GM10266 (cell line): Measurements from ENCODE around the gene PFN4.

ENCODE experiments used
- DNase-seq: peaks from one replicate; pipeline ENCODE4 v3.0.0; 2012; ENCODE audit errors: extremely low spot score
- TF ChIP-seq, protein P1 (sequence below): IDR thresholded peaks from 2 replicates; pipeline ENCODE4 v1.5.1; 2012; ENCODE audit warnings: mild to moderate bottlenecking, low read depth; ENCODE audit not compliant: control insufficient read depth, insufficient read depth; ENCODE audit errors: missing control alignments

Gene PFN4, protein sequence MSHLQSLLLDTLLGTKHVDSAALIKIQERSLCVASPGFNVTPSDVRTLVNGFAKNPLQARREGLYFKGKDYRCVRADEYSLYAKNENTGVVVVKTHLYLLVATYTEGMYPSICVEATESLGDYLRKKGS

DNA sequence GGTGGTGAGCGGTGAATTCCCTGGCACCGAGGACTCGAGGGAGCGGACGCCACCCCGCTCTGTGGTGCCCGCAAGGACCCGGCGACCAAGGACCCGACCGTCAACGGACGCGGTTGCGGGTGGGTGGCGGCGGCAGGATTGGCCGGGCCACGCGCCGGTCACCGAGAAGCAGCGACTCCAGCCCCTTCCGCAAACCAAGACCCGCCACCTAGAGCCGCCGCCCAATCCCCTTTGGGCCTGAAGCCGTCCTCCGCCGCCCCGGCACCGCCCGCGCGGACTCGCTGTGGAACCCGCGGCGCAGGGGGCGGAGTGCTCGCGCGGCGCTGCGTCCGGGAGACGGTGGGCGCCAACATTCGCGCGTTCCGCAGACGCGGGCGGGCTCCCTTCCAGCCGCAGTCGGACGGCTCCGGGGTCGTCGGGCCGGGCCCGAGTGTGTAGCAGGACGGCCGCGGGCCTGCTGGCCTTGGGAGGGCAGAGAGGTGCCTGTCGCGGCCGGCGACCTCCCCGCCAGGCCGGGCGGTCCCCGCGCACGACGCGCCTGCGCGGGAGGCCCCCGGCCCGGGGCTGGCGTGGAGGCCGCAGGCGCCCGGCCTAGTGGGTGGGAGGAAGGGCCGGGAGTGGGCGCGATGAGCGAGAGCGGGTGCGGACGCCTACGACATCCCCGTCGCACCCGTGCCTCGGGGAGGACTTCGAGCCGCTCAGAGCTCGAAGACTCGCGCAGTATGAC lies at the start of gene PFN4, which contains the start of gene FAM228B:
PFN4 (minus strand) TSS at position 140 of the 727 bp plus-strand sequence. CDS start 799 bp downstream, outside the sequence.
FAM228B (plus strand) TSS at position 275 of the 727 bp plus-strand sequence. CDS start 893 bp downstream, outside the sequence.
- TF ChIP-seq, protein P1, sequence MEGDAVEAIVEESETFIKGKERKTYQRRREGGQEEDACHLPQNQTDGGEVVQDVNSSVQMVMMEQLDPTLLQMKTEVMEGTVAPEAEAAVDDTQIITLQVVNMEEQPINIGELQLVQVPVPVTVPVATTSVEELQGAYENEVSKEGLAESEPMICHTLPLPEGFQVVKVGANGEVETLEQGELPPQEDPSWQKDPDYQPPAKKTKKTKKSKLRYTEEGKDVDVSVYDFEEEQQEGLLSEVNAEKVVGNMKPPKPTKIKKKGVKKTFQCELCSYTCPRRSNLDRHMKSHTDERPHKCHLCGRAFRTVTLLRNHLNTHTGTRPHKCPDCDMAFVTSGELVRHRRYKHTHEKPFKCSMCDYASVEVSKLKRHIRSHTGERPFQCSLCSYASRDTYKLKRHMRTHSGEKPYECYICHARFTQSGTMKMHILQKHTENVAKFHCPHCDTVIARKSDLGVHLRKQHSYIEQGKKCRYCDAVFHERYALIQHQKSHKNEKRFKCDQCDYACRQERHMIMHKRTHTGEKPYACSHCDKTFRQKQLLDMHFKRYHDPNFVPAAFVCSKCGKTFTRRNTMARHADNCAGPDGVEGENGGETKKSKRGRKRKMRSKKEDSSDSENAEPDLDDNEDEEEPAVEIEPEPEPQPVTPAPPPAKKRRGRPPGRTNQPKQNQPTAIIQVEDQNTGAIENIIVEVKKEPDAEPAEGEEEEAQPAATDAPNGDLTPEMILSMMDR = no peak
- DNase-seq = peak; percentile 96

DNA sequence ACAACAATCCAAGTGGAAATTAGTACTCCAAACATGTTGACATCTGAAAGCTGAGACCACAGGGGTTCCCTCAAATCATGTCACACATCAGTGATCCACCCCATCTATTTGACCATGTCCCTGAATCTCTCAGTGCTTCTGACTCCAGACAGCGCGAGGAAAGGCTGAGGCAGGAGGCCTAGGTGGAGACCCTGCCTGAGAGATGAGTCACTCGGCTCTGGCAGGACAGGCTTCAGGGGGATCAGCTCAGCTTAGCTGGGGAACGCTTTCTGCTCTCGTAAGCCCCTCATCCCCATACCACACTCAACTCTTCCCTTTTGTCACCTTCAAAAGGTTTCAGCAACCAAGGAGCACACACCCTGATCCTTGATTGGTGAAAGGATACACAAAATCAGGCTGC lies 45.9 kb upstream of the PFN4 start:
- no peak for DNase-seq
- TF ChIP-seq, protein P1 = no peak

DNA sequence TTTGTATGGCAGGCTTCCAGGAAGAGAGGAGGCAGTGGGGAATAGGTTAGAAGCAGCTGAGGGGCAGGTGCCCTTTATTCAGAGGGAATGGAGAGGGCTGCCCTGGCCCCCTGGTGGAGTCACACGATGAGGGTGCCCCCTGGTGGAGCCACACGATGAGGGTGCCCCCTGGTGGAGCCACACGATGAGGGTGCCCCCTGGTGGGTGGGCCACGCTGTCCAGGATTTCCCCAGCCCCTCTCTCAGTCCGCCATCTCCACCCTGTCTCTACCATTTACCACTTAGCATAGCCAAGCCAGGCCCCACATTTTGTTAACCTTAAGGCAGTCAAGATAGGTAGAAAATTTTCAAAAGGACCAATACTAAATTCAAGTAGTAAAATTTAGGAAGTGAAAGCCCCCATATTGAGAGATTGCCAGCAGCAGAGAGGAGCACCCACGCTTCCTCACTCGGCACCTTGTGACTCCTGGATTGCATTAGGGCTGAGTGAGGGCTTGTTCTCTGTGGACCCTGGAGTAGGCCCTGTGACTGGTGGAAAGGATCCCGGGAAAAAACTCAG lies 41.4 kb upstream of the PFN4 start:
- peak; percentile 74 for DNase-seq
- TF ChIP-seq, protein P1 = peak; percentile 75

DNA sequence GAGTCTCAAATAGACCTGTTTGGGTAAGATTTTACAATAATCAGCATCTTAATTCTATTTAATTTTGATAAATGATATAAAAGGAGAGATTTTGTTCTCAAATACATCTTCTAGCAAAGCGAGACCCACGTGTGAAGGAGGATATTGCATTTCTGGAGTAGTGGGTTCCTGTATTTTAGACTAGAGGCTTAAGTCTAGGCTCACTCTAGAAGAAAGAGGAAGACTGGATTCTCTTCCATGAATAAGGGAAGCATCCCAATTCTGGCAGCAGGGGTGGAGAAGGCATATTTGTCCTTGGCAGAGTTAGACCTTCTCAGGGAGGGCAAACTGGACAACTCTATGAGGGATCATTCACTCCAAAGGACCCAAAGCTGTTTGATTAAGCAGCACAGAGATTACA lies 40.5 kb upstream of the PFN4 start:
- DNase-seq = no peak
- TF ChIP-seq, protein P1 = no peak

DNA sequence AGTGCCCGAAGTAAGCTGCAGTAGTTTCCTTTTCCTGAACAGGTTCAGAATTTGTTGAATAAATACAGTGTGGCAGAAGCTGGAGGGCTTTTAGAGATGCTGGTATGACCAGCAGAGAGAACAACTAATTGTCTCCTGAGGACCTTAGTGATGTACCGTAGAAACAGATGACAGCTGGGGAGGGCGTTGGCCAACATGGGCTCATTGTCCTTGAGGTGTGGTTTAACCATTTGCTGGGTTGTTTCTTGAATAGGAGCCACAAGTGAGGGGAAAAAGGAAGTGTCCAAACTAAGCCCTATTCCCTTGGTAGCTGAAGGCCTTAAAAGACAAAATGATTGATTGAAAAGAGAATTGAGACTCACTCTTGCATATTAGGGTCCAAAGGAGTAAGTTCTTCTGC lies 40.1 kb upstream of the PFN4 start:
- no peak for DNase-seq

DNA sequence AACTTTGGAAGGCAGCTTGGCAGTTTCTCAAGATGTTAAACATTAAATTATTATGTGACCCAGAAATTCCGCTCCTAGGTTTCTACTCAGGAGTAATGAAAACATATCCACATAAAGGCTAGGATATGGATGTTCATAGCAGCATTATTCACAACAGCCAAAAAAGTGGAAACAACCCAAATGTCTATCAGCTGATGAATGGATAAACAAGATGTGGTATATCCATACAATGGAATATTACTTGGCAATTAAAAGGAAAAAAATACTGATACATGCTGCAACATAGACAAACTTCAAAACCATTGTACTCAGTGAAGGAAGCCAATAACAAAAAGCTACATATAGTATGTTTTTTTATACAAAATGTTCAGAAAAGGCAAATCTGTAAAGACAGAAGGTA lies 39.4 kb upstream of the PFN4 start:
- DNase-seq = no peak
- TF ChIP-seq, protein P1 = no peak

More for the DNA sequence above, 40.1 kb upstream of the PFN4 start:
- TF ChIP-seq, protein P1 = no peak

DNA sequence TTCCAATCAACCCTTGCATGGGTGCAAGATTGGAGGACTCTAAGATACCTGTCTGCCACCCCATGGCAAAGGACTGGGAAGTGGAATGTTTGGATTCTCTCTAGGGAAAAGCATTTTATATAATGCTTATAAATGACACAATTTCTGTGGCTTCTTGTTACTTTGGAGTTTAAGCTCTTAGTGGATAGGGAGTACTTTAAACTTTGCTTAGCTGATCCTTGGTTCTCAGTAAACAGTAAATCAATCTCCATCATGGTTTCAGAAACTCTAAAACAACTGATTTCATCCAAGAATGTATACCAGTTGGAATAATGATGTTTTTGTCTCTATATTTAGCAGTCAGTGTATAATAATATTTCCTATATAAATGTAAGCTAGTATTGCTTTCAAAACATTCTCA lies 37.6 kb upstream of the PFN4 start:
- TF ChIP-seq, protein P1 = no peak
- DNase-seq = no peak
